Astrocyte (in vitro differentiated cells and primary cell): Measurements from ENCODE around the gene RUNX1. TPM values are rescaled to one million over a fixed set of nuclear protein-coding genes. Genes with fewer than 3 reads are reported as not detected.

ENCODE experiments used
- DNase-seq: peaks from one replicate; pipeline ENCODE4 v3.0.0-alpha.2; 2010; ENCODE audit warnings: low read depth
- FAIRE-seq: peaks from 2 replicates; lab custom pipeline; 2011; peaks lifted over from hg19 to GRCh38; lab: Jason Lieb, UNC
- H2AFZ ChIP-seq: 2 replicates; pipeline ENCODE4 v1.6.0; 2012; ENCODE audit warnings: low read depth, low read length, inconsistent platforms
- H3K27ac ChIP-seq: 2 replicates; pipeline ENCODE4 v1.5.1; 2011; ENCODE audit warnings: low read depth, low read length, inconsistent platforms
- H3K27me3 ChIP-seq: 2 replicates; pipeline ENCODE4 v1.6.0; 2011; ENCODE audit warnings: low read length, inconsistent platforms; ENCODE audit not compliant: insufficient read depth
- H3K36me3 ChIP-seq: 2 replicates; pipeline ENCODE4 v1.5.1; 2011; ENCODE audit warnings: low read length, inconsistent platforms; ENCODE audit not compliant: insufficient read depth
- H3K4me1 ChIP-seq: 2 replicates; pipeline ENCODE4 v1.5.1; 2011; ENCODE audit warnings: low read length, inconsistent platforms; ENCODE audit not compliant: insufficient read depth
- H3K4me2 ChIP-seq: 2 replicates; pipeline ENCODE4 v1.6.0; 2012; ENCODE audit warnings: low read length, inconsistent platforms
- H3K4me3 ChIP-seq: 2 replicates; pipeline ENCODE4 v1.5.1; 2011; ENCODE audit warnings: low read depth, mild to moderate bottlenecking, low read length, inconsistent platforms; ENCODE audit not compliant: insufficient read depth
- H3K79me2 ChIP-seq: 2 replicates; pipeline ENCODE4 v1.6.0; 2012; ENCODE audit warnings: mild to moderate bottlenecking, low read length, inconsistent platforms; ENCODE audit not compliant: insufficient read depth
- H3K9ac ChIP-seq: 2 replicates; pipeline ENCODE4 v1.6.0; 2012; ENCODE audit warnings: mild to moderate bottlenecking, low read length, inconsistent platforms
- H3K9me3 ChIP-seq: 2 replicates; pipeline ENCODE4 v1.5.1; 2012; ENCODE audit warnings: low read depth, mild to moderate bottlenecking, low read length, inconsistent platforms; ENCODE audit not compliant: insufficient read depth
- H4K20me1 ChIP-seq: 2 replicates; pipeline ENCODE4 v1.6.0; 2012; ENCODE audit warnings: low read length, inconsistent platforms; ENCODE audit not compliant: insufficient read depth
- H3K27ac Mint-ChIP-seq: one replicate; pipeline ENCODE4 v1.8.0; 2021; ENCODE audit warnings: mild to moderate bottlenecking, mixed read lengths; ENCODE audit not compliant: unreplicated experiment
- H3K27me3 Mint-ChIP-seq: one replicate; pipeline ENCODE4 v1.8.0; 2021; ENCODE audit warnings: low read depth, mixed read lengths; ENCODE audit not compliant: unreplicated experiment
- H3K36me3 Mint-ChIP-seq: one replicate; pipeline ENCODE4 v1.8.0; 2021; ENCODE audit warnings: low read depth, mixed read lengths; ENCODE audit not compliant: unreplicated experiment
- H3K4me1 Mint-ChIP-seq: one replicate; pipeline ENCODE4 v1.8.0; 2021; ENCODE audit warnings: low read depth, mixed read lengths; ENCODE audit not compliant: unreplicated experiment
- H3K4me3 Mint-ChIP-seq: one replicate; pipeline ENCODE4 v1.8.0; 2021; ENCODE audit warnings: mild to moderate bottlenecking, moderate library complexity, mixed read lengths; ENCODE audit not compliant: unreplicated experiment
- H3K9me3 Mint-ChIP-seq: one replicate; pipeline ENCODE4 v1.8.0; 2021; ENCODE audit warnings: mild to moderate bottlenecking, mixed read lengths; ENCODE audit not compliant: unreplicated experiment
- CTCF ChIP-seq: IDR thresholded peaks from 2 replicates; pipeline ENCODE4 v1.5.1; 2011; ENCODE audit warnings: low read depth, mild to moderate bottlenecking, inconsistent platforms, low read length, moderate library complexity; ENCODE audit not compliant: insufficient read depth
- EZH2 ChIP-seq: IDR thresholded peaks from 2 replicates; pipeline ENCODE4 v1.6.1; 2012; ENCODE audit warnings: mild to moderate bottlenecking, low read length, inconsistent platforms; ENCODE audit not compliant: insufficient read depth
- total RNA-seq: library from RNA; stranded (reverse); gene quantifications from 2 replicates; pipeline ENCODE4 v1.2.1, GENCODE V29; 2021

RUNX1 gene
- total RNA-seq, 1 donor from 2014 or later: 84.6 TPM

DNA sequence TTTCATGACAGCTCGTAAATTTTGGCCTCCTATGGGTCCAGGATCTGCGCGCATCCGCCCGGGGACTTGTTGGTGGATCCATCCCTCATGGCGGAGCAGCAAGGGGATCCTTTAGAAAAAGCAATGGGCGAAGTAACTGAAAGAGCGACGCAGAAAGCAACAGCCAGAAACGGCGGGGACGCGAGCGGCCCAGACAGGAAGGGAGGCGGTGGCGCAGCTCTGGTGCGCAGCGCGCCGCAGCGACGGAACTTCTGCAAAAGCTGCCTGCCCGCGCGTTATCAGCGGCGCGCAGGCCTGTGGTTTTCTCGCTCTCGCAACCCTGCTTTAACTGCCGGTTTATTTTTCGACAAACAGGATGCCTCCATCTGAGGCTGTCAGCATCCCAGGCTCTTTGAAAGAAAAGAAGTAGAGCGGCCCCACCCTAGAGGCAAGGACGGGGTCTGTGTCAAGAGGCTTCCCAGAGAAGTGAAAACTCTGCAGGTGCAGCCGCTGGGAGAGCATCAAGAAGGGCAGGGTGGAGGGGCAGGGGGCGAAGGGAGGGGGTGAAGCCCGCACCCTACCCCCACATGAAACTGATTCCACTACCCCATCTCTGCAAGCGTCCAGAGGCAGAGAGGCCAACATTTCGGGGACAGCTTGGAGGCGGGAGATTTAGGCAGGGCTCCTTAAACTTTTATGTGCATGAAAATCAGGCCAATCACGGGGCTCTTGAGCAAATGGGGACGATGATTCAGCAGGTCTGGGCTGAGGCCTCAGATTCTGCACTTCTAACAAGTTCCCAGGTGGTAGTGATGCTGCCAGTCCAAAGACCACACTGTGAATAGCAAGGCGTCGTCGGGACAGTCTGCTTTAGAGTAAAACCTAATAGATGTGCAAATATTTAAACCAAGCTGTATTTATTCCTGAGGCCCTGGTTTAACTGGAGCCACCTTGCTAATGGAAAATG lies 22.2 kb downstream of the RUNX1 start:
- no peak overlapping the region for H3K27ac ChIP-seq
- Mint-ChIP-seq H3K36me3 (peaks cover 19% of the 10 kb centered on the region), H3K27ac (peak overlapping the region; percentile 77), H3K4me3 (peak overlapping the region; percentile 78), H3K4me1 (peaks cover 23% of the 10 kb centered on the region), H3K9me3 (peaks cover 3% of the 10 kb centered on the region), H3K27me3 (no peaks in the 10 kb centered on the region)
- H3K4me3 ChIP-seq: peak overlapping the region; percentile 47
- FAIRE-seq (no peak), DNase-seq (peak; percentile 67)
- H4K20me1 ChIP-seq: peaks cover 49% of the 10 kb centered on the region
- no peaks in the 10 kb centered on the region for H3K36me3 ChIP-seq
- peak overlapping the region; percentile 51 for H3K9ac ChIP-seq
- no peaks in the 10 kb centered on the region for H3K27me3 ChIP-seq
- peak overlapping the region; percentile 50 for H2AFZ ChIP-seq
- peaks cover 16% of the 10 kb centered on the region for H3K4me1 ChIP-seq
- H3K79me2 ChIP-seq: peaks cover 38% of the 10 kb centered on the region
- H3K9me3 ChIP-seq: no peaks in the 10 kb centered on the region
- TF ChIP-seq EZH2: no peak
- TF ChIP-seq CTCF: no peak
- H3K4me2 ChIP-seq: peak overlapping the region; percentile 85

- no peaks in the 10 kb centered on the region for H3K27me3 Mint-ChIP-seq
- peaks cover 23% of the 10 kb centered on the region for H3K4me1 Mint-ChIP-seq
- H4K20me1 ChIP-seq: peaks cover 56% of the 10 kb centered on the region
- peak overlapping the region; percentile 85 for H3K4me2 ChIP-seq
- H3K9ac ChIP-seq: no peak overlapping the region
- DNase-seq (peak; percentile 68), FAIRE-seq (no peak)
- no peak overlapping the region for H3K27ac Mint-ChIP-seq
- no peak overlapping the region for H3K4me3 ChIP-seq
- H3K9me3 Mint-ChIP-seq: peaks cover 2% of the 10 kb centered on the region
- no peak overlapping the region for H3K4me3 Mint-ChIP-seq
- TF ChIP-seq CTCF: no peak
- no peak for TF ChIP-seq EZH2
- peaks cover 16% of the 10 kb centered on the region for H3K4me1 ChIP-seq
- H3K36me3 Mint-ChIP-seq: peaks cover 13% of the 10 kb centered on the region
- H3K27ac ChIP-seq: no peak overlapping the region
- no peaks in the 10 kb centered on the region for H3K27me3 ChIP-seq
- H2AFZ ChIP-seq: no peak overlapping the region
- H3K36me3 ChIP-seq: no peaks in the 10 kb centered on the region
- no peaks in the 10 kb centered on the region for H3K9me3 ChIP-seq
- peaks cover 37% of the 10 kb centered on the region for H3K79me2 ChIP-seq
Observed at GRCh38 chr21:35026153-35026500, 23.0 kb downstream of the RUNX1 start.
